Occipital lobe (tissue), 2 donors: ENCODE results near the gene SLC35B2. TPM values are rescaled to one million over a fixed set of nuclear protein-coding genes. Genes with fewer than 3 reads are reported as not detected.

ENCODE experiments used
- DNase-seq: peaks from one replicate; lab custom pipeline; 2025; lab: John Stamatoyannopoulos, UW
- total RNA-seq: library from RNA; depleted of rRNA; stranded (reverse); fragments of >200 nt; gene quantifications from one replicate; pipeline ENCODE4 v1.2.3, GENCODE V29; 2014

Gene SLC35B2
- total RNA-seq, 1 donor from 2014 or later = 33.1 TPM

GRCh38 chr6:44285552-44286284 is 28.4 kb upstream of the SLC35B2 start:
- DNase-seq = no peak

- DNase-seq = no peak
These were observed 27.5 kb upstream of the SLC35B2 start for GRCh38 chr6:44284867-44285266.

GRCh38 chr6:44284121-44284520 is 26.8 kb upstream of the SLC35B2 start:
- no peak for DNase-seq

GRCh38 chr6:44278774-44279697 is 21.7 kb upstream of the SLC35B2 start:
- peak; percentile 44 for DNase-seq

- no peak for DNase-seq
These were observed 21.0 kb upstream of the SLC35B2 start for GRCh38 chr6:44278315-44278714.

GRCh38 chr6:44277763-44278162 is 20.4 kb upstream of the SLC35B2 start:
- no peak for DNase-seq

GRCh38 chr6:44276667-44277640 is 19.6 kb upstream of the SLC35B2 start:
- no peak for DNase-seq

- DNase-seq = no peak
These were observed 18.7 kb upstream of the SLC35B2 start for GRCh38 chr6:44275749-44276648.

- no peak for DNase-seq
These were observed 18.0 kb upstream of the SLC35B2 start for GRCh38 chr6:44275271-44275748.

GRCh38 chr6:44273617-44274016 is 16.3 kb upstream of the SLC35B2 start:
- no peak for DNase-seq

GRCh38 chr6:44272999-44273566 is 15.8 kb upstream of the SLC35B2 start:
- DNase-seq = no peak

GRCh38 chr6:44272529-44272928 is 15.2 kb upstream of the SLC35B2 start:
- no peak for DNase-seq

GRCh38 chr6:44271914-44272313 is 14.6 kb upstream of the SLC35B2 start:
- no peak for DNase-seq

GRCh38 chr6:44271406-44271723 is 14.0 kb upstream of the SLC35B2 start:
- DNase-seq = no peak

- no peak for DNase-seq
These were observed 13.4 kb upstream of the SLC35B2 start for GRCh38 chr6:44270526-44271405.

GRCh38 chr6:44269921-44270525 is 12.7 kb upstream of the SLC35B2 start, which contains the start of gene TMEM151B:
Gene TMEM151B (plus strand): TSS chr6:44270450. CDS start chr6:44270743, 293 bp downstream.
- peak; percentile 53 for DNase-seq

- DNase-seq = no peak
These were observed 12.0 kb upstream of the SLC35B2 start for GRCh38 chr6:44269178-44269920.
